HEK293T (cell line): ENCODE results near the gene AP3M1.

Experiments
- BHLHE40 ChIP-seq: fragments of 450-650 bp; IDR thresholded peaks from 2 replicates; pipeline ENCODE4 v1.6.1; 2016; ENCODE audit warnings: mild to moderate bottlenecking, moderate library complexity, borderline replicate concordance
- ELF4 ChIP-seq: fragments of 450-650 bp; IDR thresholded peaks from 2 replicates; pipeline ENCODE4 v1.6.1; 2017; ENCODE audit warnings: antibody characterized with exemption
- HDGF ChIP-seq: fragments of 450-650 bp; IDR thresholded peaks from 2 replicates; pipeline ENCODE4 v1.6.1; 2017; ENCODE audit warnings: antibody characterized with exemption, borderline replicate concordance
- ZNF384 ChIP-seq: fragments of 450-650 bp; IDR thresholded peaks from 2 replicates; pipeline ENCODE4 v1.6.1; 2016

GRCh38 chr10:74081941-74082718 lies 68.5 kb downstream of the AP3M1 start:
- no peak for TF ChIP-seq HDGF
- no peak for TF ChIP-seq ELF4
- no peak for TF ChIP-seq ZNF384
- TF ChIP-seq BHLHE40, result no peak
